GM12865 (cell line): ENCODE results near the gene PNPT1.
"Not testable (repeated sequence)": the region's sequence is repeated elsewhere in the genome, so short reads cannot be mapped to it uniquely, and the experiment has no call there.

Source experiments
- DNase-seq: peaks from one replicate; pipeline ENCODE4 v3.0.0; 2010; ENCODE audit warnings: low read depth
- H3K4me3 ChIP-seq: 2 replicates; pipeline ENCODE4 v1.5.1; 2011; ENCODE audit warnings: mild to moderate bottlenecking, low read depth, low read length, control low read depth
- CTCF ChIP-seq: IDR thresholded peaks from 2 replicates; pipeline ENCODE4 v1.5.1; 2011; ENCODE audit warnings: low read length, control low read depth, low read depth, inconsistent platforms; ENCODE audit not compliant: insufficient read depth; ENCODE audit errors: missing control alignments

Gene PNPT1

GRCh38 chr2:55693181-55694125 lies at the start of gene PNPT1:
PNPT1 (minus strand) TSS chr2:55693844; CDS start chr2:55693823, 21 bp downstream.
- peak; percentile 97 for DNase-seq
- H3K4me3 ChIP-seq, result peak within 1 kb of the TSS; percentile 68
- TF ChIP-seq CTCF, result no peak

GRCh38 chr2:55742996-55743395 lies 49.4 kb upstream of the PNPT1 start:
- H3K4me3 ChIP-seq, result no peak overlapping the region
- no peak for DNase-seq
- no peak for TF ChIP-seq CTCF

GRCh38 chr2:55736019-55736536 lies 42.4 kb upstream of the PNPT1 start:
- not testable (repeated sequence) for DNase-seq, H3K4me3 ChIP-seq

- TF ChIP-seq CTCF, result no peak
- H3K4me3 ChIP-seq, result no peak overlapping the region
- DNase-seq, result no peak
These were observed 41.1 kb upstream of the PNPT1 start for GRCh38 chr2:55734726-55735125.

GRCh38 chr2:55733335-55733734 lies 39.7 kb upstream of the PNPT1 start:
- no peak overlapping the region for H3K4me3 ChIP-seq
- no peak for DNase-seq
- TF ChIP-seq CTCF, result no peak

GRCh38 chr2:55732854-55733253 lies 39.2 kb upstream of the PNPT1 start:
- TF ChIP-seq CTCF, result no peak
- H3K4me3 ChIP-seq, result no peak overlapping the region
- no peak for DNase-seq

GRCh38 chr2:55729136-55729685 lies 35.6 kb upstream of the PNPT1 start:
- no peak for DNase-seq
- no peak for TF ChIP-seq CTCF
- no peak overlapping the region for H3K4me3 ChIP-seq
